Coronary artery (tissue), 2 donors: ENCODE measurements around the gene LRRN4CL.

Experiments used
- DNase-seq: peaks from one replicate; pipeline ENCODE4 v3.0.0-alpha.2; 2017; ENCODE audit warnings: low spot score
- H3K27ac ChIP-seq, 2 donors: fragments of 200-600 bp; sonication (generic); one replicate each; pipeline ENCODE4 v1.5.1; 2016 to 2019
- H3K4me3 ChIP-seq: fragments of 200-600 bp; sonication (generic); 2 replicates; pipeline ENCODE4 v1.5.1; 2016; ENCODE audit warnings: mild to moderate bottlenecking, moderate library complexity
- CTCF ChIP-seq: fragments of 200-600 bp; sonication (generic); IDR thresholded peaks from one replicate; pipeline ENCODE4 v1.5.1; 2019; ENCODE audit warnings: antibody characterized with exemption

Gene LRRN4CL

GRCh38 chr11:62673196-62673525 is 16.2 kb downstream of the LRRN4CL start:
- no peak for DNase-seq
- H3K4me3 ChIP-seq, result peak overlapping the region; percentile 89
- no peak overlapping the region for H3K27ac ChIP-seq
- no peak for TF ChIP-seq CTCF

GRCh38 chr11:62671608-62672389 is 17.5 kb downstream of the LRRN4CL start, which contains the start of the genes LBHD1 and UQCC3:
Gene LBHD1 (minus strand): TSS chr11:62672267. CDS start chr11:62670031, 2,236 bp downstream.
Gene UQCC3 (plus strand): TSS chr11:62671673. CDS start chr11:62671746, 73 bp downstream.
- Histone ChIP-seq H3K27ac (peak within 1 kb of the TSS; percentile 77 to 92), H3K4me3 (peak within 1 kb of the TSS; percentile 89)
- peak; percentile 85 for DNase-seq
- TF ChIP-seq CTCF, result no peak

- no peak for TF ChIP-seq CTCF
- H3K27ac ChIP-seq, result peak overlapping the region; percentile 77 to 92
These were observed 18.1 kb downstream of the LRRN4CL start for GRCh38 chr11:62671236-62671607.

DNA sequence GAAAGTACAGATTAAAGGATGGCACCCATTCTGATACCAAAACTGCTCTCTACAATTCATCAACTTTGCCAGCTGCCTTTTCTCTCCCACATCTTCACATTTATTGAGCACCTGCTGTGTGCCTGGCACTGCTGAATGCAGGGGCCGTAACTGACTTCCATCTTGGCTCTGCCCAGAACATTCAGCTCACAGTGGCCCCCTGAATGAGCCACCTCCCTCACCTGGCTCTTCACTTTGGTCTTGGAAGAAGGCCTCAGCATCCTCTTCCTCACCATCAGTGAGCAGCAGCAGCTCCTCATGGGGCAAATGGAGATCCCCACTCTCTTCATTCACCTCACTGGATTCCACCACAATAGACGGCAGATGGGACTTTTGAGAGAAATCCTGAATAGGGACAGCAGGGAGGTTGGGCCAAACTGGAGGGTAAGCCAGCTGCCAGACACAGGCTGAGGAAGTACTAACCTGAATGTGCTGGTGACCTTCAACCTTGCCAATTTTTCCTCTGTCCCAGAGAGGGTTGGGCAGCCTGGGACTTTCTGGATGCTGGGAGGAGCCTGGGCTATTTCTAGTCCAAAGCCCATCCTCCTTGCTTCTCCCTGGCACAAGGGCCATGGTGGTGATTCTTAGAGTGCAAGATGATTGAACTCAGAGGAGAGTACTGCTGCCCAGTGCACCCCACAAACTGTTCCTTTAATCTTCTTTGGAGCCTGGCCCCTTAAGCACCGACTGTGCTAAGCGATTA is 19.7 kb downstream of the LRRN4CL start:
- no peak for TF ChIP-seq CTCF
- no peak overlapping the region for H3K27ac ChIP-seq
- no peak for DNase-seq
- no peak overlapping the region for H3K4me3 ChIP-seq

More at GRCh38 chr11:62671236-62671607, 18.1 kb downstream of the LRRN4CL start:
- no peak for DNase-seq
- H3K4me3 ChIP-seq, result peak overlapping the region; percentile 89

DNA sequence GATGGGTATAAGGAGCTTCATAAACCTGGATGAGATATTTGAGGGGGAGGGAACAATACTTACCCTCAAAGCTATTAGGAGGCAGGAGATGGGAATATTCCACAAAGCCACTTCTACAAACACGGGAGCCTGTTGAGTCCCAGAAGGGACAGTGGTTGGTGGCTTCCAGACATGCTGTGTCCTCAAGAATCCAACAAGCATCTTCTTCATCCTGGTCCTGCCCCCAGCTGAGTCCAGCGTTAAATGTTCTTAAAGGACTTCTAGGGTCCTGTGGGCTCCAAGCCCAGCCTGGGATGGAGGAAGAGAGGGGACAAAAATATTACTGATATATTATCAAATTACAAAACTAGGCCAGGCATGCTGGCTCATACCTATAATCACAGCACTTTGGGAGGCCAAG is 21.9 kb downstream of the LRRN4CL start:
- DNase-seq, result no peak
- no peak overlapping the region for H3K4me3 ChIP-seq
- no peak for TF ChIP-seq CTCF
- H3K27ac ChIP-seq, result no peak overlapping the region

DNA sequence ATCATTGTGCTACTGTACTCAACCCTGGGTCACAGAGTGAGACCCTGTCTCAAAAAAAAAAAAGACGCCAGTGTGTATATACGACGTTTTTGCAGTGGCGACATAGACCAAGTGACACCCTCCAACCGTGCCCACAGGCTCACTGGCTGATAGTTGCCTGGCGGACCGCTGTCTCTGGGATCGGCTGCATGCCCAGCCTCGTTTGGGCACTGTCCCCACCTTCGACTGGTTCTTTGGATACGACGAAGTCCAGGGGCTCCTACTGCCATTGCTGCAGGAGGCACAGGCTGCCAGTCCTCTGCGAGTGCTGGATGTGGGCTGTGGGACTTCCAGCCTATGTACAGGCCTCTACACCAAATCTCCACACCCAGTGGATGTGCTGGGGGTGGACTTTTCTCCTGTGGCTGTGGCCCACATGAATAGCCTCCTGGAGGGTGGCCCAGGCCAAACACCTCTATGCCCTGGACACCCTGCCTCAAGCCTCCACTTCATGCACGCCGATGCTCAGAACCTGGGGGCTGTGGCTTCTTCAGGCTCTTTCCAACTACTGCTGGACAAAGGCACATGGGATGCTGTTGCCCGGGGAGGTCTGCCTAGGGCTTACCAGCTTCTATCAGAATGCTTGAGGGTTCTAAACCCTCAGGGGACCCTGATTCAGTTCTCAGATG is 22.9 kb downstream of the LRRN4CL start:
- TF ChIP-seq CTCF, result no peak
- DNase-seq, result no peak
- Histone ChIP-seq H3K27ac (peak overlapping the region; percentile 55 to 93), H3K4me3 (peak overlapping the region; percentile 86)
